GM12892 (cell line): ENCODE measurements around the gene DDX50.
"Not testable (repeated sequence)": the region's sequence is repeated elsewhere in the genome, so short reads cannot be mapped to it uniquely, and the experiment has no call there.

Experiments
- DNase-seq: peaks from one replicate; pipeline ENCODE4 v3.0.0; 2011; ENCODE audit not compliant: insufficient read length
- FAIRE-seq: peaks from 2 replicates; lab custom pipeline; 2011; peaks lifted over from hg19 to GRCh38; lab: Jason Lieb, UNC
- POLR2A ChIP-seq: IDR thresholded peaks from 2 replicates; pipeline ENCODE4 v1.6.1; 2011; ENCODE audit warnings: low read depth, low read length, control low read depth
- POLR2AphosphoS5 ChIP-seq: IDR thresholded peaks from 2 replicates; pipeline ENCODE4 v1.6.1; 2011; ENCODE audit warnings: low read depth, low read length, control low read depth
- TAF1 ChIP-seq: IDR thresholded peaks from 2 replicates; pipeline ENCODE4 v1.6.1; 2011; ENCODE audit warnings: low read depth, mild to moderate bottlenecking, control low read depth, low read length, borderline replicate concordance

The DDX50 gene

DNA sequence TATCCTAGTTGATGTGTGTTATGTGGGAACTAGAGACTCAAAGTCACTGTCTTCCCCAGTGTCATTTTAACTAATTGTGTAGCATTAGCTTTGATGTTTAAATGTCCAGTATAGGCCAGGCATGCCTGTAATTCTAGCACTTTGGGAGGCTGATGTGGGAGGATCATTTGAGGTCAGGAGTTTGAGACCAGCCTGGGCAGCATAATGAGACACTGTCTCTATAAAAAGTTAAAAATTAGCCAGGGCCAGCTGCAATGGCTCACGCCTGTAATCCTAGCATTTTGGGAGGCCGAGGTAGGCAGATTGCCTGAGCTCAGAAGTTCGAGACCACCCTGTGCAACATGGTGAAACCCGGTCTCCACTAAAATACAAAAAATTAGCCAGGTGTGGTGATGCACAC is 24.4 kb downstream of the DDX50 start:
- no peak for FAIRE-seq
- TF ChIP-seq POLR2A (no peak), TAF1 (no peak), POLR2AphosphoS5 (no peak)
- DNase-seq = no peak

DNA sequence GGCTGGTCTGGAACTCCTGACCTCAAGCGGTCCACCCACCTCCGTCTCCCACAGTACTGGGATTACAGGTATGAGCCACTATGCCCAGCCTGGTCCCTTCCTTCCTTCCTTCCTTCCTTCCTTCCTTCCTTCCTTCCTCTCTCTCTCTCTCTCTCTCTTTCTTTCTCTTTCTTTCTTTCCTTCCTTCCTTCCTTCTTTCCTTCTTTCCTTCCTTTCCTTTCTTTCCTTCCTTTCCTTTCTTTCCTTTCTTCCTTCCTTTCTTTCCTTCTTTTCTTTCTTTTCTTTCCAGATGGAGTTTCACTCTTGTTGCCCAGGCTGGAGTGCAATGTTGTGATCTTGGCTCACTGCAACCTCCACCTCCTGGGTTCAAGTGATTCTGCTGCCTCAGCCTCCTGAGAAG is 28.0 kb downstream of the DDX50 start:
- FAIRE-seq, DNase-seq: not testable (repeated sequence)

GRCh38 chr10:68929888-68930287 is 28.8 kb downstream of the DDX50 start:
- not testable (repeated sequence) for DNase-seq, FAIRE-seq

DNA sequence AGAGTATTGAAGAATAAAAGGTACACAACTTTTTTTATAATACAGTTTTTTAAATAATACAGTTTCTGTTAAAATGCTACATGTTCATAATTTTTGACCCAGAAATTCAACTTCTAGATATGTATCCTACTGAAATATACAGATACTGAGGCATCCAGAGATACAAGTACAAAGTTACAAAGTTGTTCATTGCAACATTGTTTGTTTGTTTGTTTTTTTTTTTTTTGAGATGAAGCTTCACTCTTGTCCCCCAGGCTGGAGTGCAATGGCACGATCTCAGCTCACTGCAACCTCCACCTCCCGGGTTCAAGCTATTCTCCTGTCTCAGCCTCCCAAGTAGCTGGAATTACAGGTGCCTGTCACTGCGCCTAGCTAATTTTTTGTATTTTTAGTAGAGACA is 31.7 kb downstream of the DDX50 start:
- DNase-seq, FAIRE-seq: not testable (repeated sequence)

DNA sequence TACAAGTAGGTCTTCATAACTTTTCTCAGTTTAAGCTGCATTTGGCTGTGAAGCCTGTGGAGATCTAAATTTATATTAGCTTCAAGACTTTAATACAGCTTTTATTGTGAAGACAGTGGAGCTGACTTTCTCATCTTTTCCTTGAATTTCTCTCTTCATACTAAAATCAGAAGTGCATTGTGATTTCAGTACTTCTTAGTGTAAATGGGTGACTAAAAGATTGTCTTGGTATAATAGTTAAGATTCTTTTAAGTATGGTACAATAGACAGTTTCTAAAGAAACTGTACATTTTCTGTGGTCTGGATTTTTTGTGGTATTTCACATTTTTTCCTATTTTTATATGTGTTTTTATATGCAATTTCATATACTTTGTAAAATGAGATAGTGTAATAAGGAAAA is 33.9 kb downstream of the DDX50 start:
- FAIRE-seq (no peak), DNase-seq (no peak)
- TF ChIP-seq POLR2A (no peak), TAF1 (no peak), POLR2AphosphoS5 (no peak)

GRCh38 chr10:68938117-68938516 is 37.0 kb downstream of the DDX50 start:
- DNase-seq (no peak), FAIRE-seq (no peak)
- TF ChIP-seq POLR2A (no peak), POLR2AphosphoS5 (no peak), TAF1 (no peak)

- FAIRE-seq (no peak), DNase-seq (no peak)
- no peak for TF ChIP-seq TAF1
- no peak for TF ChIP-seq POLR2AphosphoS5
- TF ChIP-seq POLR2A = no peak
Measured at GRCh38 chr10:68938884-68939283, 37.8 kb downstream of the DDX50 start.

- DNase-seq, FAIRE-seq: not testable (repeated sequence)
Measured at GRCh38 chr10:68940917-68941316, 39.8 kb downstream of the DDX50 start.

GRCh38 chr10:68950598-68950997 is 49.5 kb downstream of the DDX50 start:
- no peak for TF ChIP-seq POLR2AphosphoS5
- TF ChIP-seq TAF1 = no peak
- no peak for TF ChIP-seq POLR2A
- FAIRE-seq = no peak
- no peak for DNase-seq

DNA sequence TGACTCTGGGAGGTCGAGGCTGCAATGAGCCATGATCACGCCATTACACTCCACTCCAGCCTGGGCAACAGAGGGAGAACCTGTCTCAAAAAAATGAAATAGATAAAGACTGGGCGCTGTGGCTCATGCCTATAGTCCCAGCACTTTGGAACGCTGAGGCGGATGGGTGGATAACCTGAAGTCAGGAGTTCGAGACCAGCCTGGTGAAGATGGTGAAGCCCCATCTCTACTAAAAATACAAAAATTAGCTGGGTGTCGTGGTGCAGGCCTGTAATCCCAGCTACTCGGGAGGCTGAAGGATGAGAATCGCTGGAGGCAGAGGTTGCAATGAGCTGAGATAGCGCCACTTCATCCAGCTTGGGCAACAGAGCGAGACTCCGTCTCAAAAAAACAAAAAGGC is 53.8 kb downstream of the DDX50 start:
- FAIRE-seq = no peak
- TF ChIP-seq TAF1 (no peak), POLR2A (no peak), POLR2AphosphoS5 (no peak)
- DNase-seq = no peak

DNA sequence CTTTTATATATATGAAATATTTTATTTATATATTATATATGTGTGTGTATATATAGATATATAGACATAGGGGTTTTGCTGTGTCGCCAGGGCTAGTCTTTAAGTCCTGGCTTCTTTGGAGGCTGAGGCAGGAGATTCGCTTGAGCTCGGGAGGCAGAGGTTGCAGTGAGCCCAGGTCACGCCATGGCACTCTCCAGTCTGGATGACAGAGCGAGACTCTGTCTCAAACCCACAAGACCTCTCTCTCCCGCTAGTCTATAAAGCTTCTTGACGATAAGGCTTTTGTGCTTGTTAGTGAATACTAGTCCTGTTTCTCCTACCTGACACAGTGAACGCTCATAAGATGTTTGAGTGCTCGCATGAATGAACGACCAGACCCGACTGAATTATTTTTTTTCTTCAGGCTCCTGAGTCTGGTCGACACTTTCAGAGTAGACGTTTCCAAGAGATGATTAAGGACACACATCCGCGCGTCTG is 54.3 kb downstream of the DDX50 start:
- FAIRE-seq (no peak), DNase-seq (no peak)
- TF ChIP-seq TAF1 (no peak), POLR2AphosphoS5 (no peak), POLR2A (no peak)

GRCh38 chr10:68955832-68956532 is 54.9 kb downstream of the DDX50 start, which contains the start of gene DDX21:
Gene DDX21, plus strand, starts transcription at chr10:68956170. Its CDS starts 56 bp downstream, at chr10:68956226.
- peak; percentile 87 for FAIRE-seq
- peak; percentile 78 for TF ChIP-seq TAF1
- peak; percentile 96 for TF ChIP-seq POLR2AphosphoS5
- TF ChIP-seq POLR2A = peak; percentile 94
- DNase-seq = peak; percentile 87

DNA sequence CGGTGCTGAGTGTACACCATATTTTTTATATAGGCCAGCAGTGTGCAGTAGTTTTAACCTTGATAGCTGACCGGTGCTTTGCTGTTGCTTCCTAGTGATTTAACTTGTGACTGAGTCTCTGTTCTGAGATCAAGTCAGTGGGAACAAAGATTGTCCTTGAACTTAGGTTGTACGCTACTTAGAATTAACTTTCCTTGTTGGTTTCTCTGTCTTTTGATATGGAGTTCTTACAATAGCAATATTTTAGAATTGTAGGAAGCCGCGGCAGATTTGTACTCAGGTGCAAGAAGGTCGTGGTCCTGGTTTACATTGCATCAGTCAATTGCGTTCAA is 56.1 kb downstream of the DDX50 start:
- FAIRE-seq (no peak), DNase-seq (no peak)
- TF ChIP-seq TAF1 (no peak), POLR2A (no peak), POLR2AphosphoS5 (no peak)
